ENCODE data around the gene NGFR.
A peak's percentile ranks its signal among the peaks of the same experiment; 100 is the strongest.
"Not testable (repeated sequence)": the region's sequence is repeated elsewhere in the genome, so short reads cannot be mapped to it uniquely, and the experiment has no call there.

Gene NGFR

DNA sequence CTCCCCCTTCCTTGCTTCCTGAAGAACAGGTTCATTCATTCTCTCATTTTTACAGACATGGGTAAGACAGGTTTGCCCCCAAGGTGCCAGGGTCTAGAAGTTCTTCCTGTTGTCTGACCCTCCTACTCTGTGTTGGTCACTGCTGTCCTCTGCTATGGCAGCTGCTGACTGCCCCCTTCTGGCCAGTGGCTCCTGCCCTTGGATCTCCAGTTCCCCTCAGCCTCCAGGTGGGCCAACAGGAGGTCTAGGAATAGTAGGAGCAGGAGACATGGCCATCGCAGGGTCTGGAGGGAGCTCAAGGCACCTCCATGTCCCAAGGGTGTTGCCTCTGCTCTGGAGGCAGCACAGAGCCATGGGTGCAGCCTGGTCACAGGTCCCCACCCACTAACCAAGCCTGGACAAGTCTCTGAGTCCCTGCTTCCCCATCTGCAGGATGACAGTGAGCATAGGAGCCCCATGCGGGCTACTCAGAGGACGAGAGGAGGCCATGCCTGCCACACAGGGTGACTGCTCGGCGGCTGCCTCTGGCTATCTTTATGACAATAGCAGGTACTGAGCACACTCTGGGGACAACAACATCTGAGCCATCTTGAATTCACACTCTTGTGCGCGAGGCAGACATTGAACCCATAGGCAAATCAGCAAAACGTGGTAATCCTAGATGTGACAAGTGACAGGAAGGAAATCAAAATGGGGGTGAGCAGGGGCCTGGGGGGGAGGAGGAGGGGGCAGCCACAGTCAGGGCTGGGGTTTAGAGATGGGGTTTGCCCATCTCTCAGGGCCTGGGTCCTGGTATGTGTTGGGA is 53.6 kb downstream of the NGFR start:
- Histone ChIP-seq H3F3A (ENCODE audit: insufficient read depth) (no peaks in the 10 kb centered on the region), H3K9me3 (ENCODE audit: insufficient read depth, low read length) (no peaks in the 10 kb centered on the region; the same call in 1 of the 2 replicates), H3K4me2 (ENCODE audit: low read depth, low read length, poor library complexity, severe bottlenecking) (no peak overlapping the region), H4K20me1 (ENCODE audit: low read depth, low read length) (no peaks in the 10 kb centered on the region), H3K9ac (ENCODE audit: low read length) (no peak overlapping the region), H3K79me2 (ENCODE audit: insufficient read depth, low read length) (no peaks in the 10 kb centered on the region), H3K9me2 (replicated peaks; ENCODE audit: insufficient read depth, low read length) (no peaks in the 10 kb centered on the region), H3K36me3 (ENCODE audit: low read length) (no peaks in the 10 kb centered on the region), H3K27ac (ENCODE audit: low read depth, low read length) (no peak overlapping the region), H2AFZ (ENCODE audit: low read depth, low read length, severe bottlenecking) (no peak overlapping the region), H3K27me3 (ENCODE audit: low read length) (no peaks in the 10 kb centered on the region), H3K4me3 (ENCODE audit: insufficient read depth, low read length, poor library complexity, severe bottlenecking) (no peak overlapping the region)
- TF ChIP-seq EZH2phosphoT487 (conservative IDR thresholded peaks at IDR 0.05; ENCODE audit: low read length) = no peak
- TF ChIP-seq, protein P1, sequence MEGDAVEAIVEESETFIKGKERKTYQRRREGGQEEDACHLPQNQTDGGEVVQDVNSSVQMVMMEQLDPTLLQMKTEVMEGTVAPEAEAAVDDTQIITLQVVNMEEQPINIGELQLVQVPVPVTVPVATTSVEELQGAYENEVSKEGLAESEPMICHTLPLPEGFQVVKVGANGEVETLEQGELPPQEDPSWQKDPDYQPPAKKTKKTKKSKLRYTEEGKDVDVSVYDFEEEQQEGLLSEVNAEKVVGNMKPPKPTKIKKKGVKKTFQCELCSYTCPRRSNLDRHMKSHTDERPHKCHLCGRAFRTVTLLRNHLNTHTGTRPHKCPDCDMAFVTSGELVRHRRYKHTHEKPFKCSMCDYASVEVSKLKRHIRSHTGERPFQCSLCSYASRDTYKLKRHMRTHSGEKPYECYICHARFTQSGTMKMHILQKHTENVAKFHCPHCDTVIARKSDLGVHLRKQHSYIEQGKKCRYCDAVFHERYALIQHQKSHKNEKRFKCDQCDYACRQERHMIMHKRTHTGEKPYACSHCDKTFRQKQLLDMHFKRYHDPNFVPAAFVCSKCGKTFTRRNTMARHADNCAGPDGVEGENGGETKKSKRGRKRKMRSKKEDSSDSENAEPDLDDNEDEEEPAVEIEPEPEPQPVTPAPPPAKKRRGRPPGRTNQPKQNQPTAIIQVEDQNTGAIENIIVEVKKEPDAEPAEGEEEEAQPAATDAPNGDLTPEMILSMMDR (IDR thresholded peaks at IDR 0.05; ENCODE audit: insufficient read depth, low read length, poor library complexity, severe bottlenecking) = peak; percentile 18

DNA sequence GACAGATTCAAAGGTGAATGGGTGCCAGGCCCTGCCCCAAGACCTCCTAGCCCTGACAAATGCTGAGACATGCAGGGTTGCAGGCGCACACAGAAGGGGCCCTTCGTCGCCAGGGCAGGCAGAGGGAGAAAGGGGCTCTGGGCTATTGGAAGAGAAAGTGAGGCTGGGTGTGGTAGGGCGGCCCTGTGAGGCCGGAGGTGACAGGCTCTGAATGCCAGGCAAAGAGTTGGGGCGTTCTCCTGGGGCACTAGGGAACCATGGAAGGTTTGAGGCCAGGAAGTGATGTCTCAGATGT is 54.2 kb downstream of the NGFR start:
- no peaks in the 10 kb centered on the region for H3F3A ChIP-seq (ENCODE audit: insufficient read depth)
- no peaks in the 10 kb centered on the region for H4K20me1 ChIP-seq (ENCODE audit: low read depth, low read length)
- no peaks in the 10 kb centered on the region for H3K36me3 ChIP-seq (ENCODE audit: low read length)
- no peaks in the 10 kb centered on the region for H3K9me2 ChIP-seq (replicated peaks; ENCODE audit: insufficient read depth, low read length)
- no peak overlapping the region for H3K4me2 ChIP-seq (ENCODE audit: low read depth, low read length, poor library complexity, severe bottlenecking)
- no peak overlapping the region for H3K27ac ChIP-seq (ENCODE audit: low read depth, low read length)
- no peaks in the 10 kb centered on the region for H3K27me3 ChIP-seq (ENCODE audit: low read length)
- no peaks in the 10 kb centered on the region for H3K79me2 ChIP-seq (ENCODE audit: insufficient read depth, low read length)
- TF ChIP-seq EZH2phosphoT487 (conservative IDR thresholded peaks at IDR 0.05; ENCODE audit: low read length) = no peak
- TF ChIP-seq, protein P1 (IDR thresholded peaks at IDR 0.05; ENCODE audit: insufficient read depth, low read length, poor library complexity, severe bottlenecking) = no peak
- H3K9me3 ChIP-seq (ENCODE audit: insufficient read depth, low read length) = no peaks in the 10 kb centered on the region
- H3K4me3 ChIP-seq (ENCODE audit: insufficient read depth, low read length, poor library complexity, severe bottlenecking) = no peak overlapping the region
- no peak overlapping the region for H2AFZ ChIP-seq (ENCODE audit: low read depth, low read length, severe bottlenecking)
- no peak overlapping the region for H3K9ac ChIP-seq (ENCODE audit: low read length)

DNA sequence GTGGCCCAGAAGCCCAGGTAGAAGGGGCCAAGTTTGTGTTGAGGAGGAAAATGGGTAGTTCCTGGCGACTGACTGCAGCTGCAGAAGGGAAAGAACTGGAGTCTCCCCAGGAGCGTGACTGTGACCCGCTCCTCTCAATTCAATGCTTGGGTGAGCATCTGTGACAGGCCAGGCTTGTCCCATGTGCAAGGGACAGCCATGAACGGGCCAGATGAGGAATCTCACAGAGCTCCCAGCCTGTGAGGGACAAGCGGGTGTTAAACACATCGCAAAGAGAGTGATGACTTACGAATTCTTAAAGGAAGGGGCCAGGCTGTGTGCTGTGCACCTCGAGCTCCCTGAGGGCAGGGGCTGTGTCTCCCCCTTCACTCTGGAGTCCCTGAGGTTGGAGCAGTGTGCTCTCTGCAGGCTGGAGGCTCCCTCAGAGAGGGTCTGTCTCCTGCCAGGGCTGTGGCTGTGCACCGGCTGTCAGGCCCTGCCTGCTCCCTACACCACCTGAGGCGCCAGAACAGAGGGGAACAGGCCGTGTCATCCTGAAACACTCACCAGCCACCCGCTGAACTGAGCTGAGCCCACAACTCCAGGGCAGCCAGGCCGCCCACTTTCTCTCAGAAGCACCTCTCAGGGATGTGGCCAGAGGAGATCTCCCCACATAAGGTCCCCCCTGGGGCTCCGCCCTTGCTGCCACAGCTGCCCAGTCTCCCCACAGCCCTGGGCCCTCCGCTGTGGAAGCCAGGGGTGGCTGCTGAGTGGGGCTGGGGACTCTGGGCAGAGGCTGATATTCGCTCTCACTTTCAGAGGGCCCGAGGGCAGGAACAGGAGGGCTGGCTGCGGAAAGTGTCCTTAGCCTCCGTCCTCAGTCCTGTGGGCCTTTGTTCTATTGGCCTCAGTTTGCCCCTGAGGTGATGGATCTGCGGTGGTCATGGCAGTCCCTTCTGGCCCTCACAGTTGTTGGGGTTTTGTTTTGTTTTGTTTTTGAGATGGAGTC is 54.9 kb downstream of the NGFR start:
- Histone ChIP-seq H3K9me3 (ENCODE audit: insufficient read depth, low read length) (no peaks in the 10 kb centered on the region), H3K27me3 (ENCODE audit: low read length) (no peaks in the 10 kb centered on the region), H3K27ac (ENCODE audit: low read depth, low read length) (no peak overlapping the region), H3K4me3 (ENCODE audit: insufficient read depth, low read length, poor library complexity, severe bottlenecking) (no peak overlapping the region), H3K79me2 (ENCODE audit: insufficient read depth, low read length) (no peaks in the 10 kb centered on the region), H3K4me2 (ENCODE audit: low read depth, low read length, poor library complexity, severe bottlenecking) (no peak overlapping the region), H3K36me3 (ENCODE audit: low read length) (no peaks in the 10 kb centered on the region), H3K9me2 (replicated peaks; ENCODE audit: insufficient read depth, low read length) (no peaks in the 10 kb centered on the region), H4K20me1 (ENCODE audit: low read depth, low read length) (no peaks in the 10 kb centered on the region), H2AFZ (ENCODE audit: low read depth, low read length, severe bottlenecking) (no peak overlapping the region), H3F3A (ENCODE audit: insufficient read depth) (no peaks in the 10 kb centered on the region), H3K9ac (ENCODE audit: low read length) (no peak overlapping the region)
- TF ChIP-seq, protein P1 (IDR thresholded peaks at IDR 0.05; ENCODE audit: insufficient read depth, low read length, poor library complexity, severe bottlenecking) = no peak
- no peak for TF ChIP-seq EZH2phosphoT487 (conservative IDR thresholded peaks at IDR 0.05; ENCODE audit: low read length)

DNA sequence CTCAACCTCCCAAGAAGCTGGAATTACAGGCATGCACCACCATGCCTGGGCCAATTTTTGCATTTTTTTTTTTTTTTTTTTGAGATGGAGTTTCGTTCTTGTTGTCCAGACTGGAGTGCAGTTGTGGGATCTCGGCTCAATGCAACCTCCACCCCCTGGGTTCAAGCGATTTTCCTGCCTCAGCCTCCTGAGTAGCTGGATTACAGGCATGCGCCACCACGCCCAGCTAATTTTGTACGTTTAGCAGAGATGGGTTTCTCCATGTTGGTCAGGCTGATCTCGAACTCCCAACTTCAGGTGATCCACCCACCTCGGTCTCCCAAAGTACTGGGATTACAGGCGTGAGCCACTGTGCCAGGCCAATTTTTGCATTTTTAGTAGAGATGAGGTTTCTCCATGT is 55.7 kb downstream of the NGFR start:
- not testable (repeated sequence) for H4K20me1 ChIP-seq (ENCODE audit: low read depth, low read length); H3K27ac ChIP-seq (ENCODE audit: low read depth, low read length); H3K4me3 ChIP-seq (ENCODE audit: insufficient read depth, low read length, poor library complexity, severe bottlenecking); H3K9me2 ChIP-seq (replicated peaks; ENCODE audit: insufficient read depth, low read length); H3F3A ChIP-seq (ENCODE audit: insufficient read depth); H3K79me2 ChIP-seq (ENCODE audit: insufficient read depth, low read length); H3K36me3 ChIP-seq (ENCODE audit: low read length); H3K27me3 ChIP-seq (ENCODE audit: low read length); H3K4me2 ChIP-seq (ENCODE audit: low read depth, low read length, poor library complexity, severe bottlenecking); H2AFZ ChIP-seq (ENCODE audit: low read depth, low read length, severe bottlenecking); H3K9me3 ChIP-seq (ENCODE audit: insufficient read depth, low read length); H3K9ac ChIP-seq (ENCODE audit: low read length)
